RWPE2 (cell line): Measurements from ENCODE around the gene TXLNA.

Source experiments
- ATAC-seq: fragments of 200-7000 bp; cut with Tn5 transposase; 3 replicates; pipeline ENCODE4 v1.9.1; 2021; ENCODE audit warnings: low read depth
- DNase-seq: peaks from one replicate; pipeline ENCODE4 v3.0.0-alpha.2; 2020; ENCODE audit warnings: low spot score
- H3K27ac ChIP-seq: fragments of 450-650 bp; 2 replicates; pipeline ENCODE4 v1.5.1; 2017; ENCODE audit warnings: mild to moderate bottlenecking; ENCODE audit not compliant: poor library complexity, severe bottlenecking
- H3K27me3 ChIP-seq: fragments of 250-450 bp; sonication (Bioruptor Pico); 2 replicates; pipeline ENCODE4 v1.5.1; 2021; ENCODE audit warnings: mild to moderate bottlenecking, moderate library complexity; ENCODE audit not compliant: insufficient read depth, poor library complexity, severe bottlenecking
- H3K36me3 ChIP-seq: fragments of 250-450 bp; sonication (Bioruptor Pico); 2 replicates; pipeline ENCODE4 v1.5.1; 2020; ENCODE audit warnings: low read depth, mild to moderate bottlenecking, moderate library complexity
- H3K4me1 ChIP-seq: fragments of 250-450 bp; sonication (Bioruptor Pico); 2 replicates; pipeline ENCODE4 v1.5.1; 2021; ENCODE audit warnings: mild to moderate bottlenecking, moderate library complexity; ENCODE audit not compliant: insufficient read depth, poor library complexity, severe bottlenecking
- H3K4me3 ChIP-seq: fragments of 250-450 bp; sonication (Bioruptor Pico); 2 replicates; pipeline ENCODE4 v1.5.1; 2021; ENCODE audit warnings: mild to moderate bottlenecking, moderate library complexity; ENCODE audit not compliant: severe bottlenecking
- H3K9me3 ChIP-seq: fragments of 250-450 bp; sonication (Bioruptor Pico); 2 replicates; pipeline ENCODE4 v1.5.1; 2021; ENCODE audit warnings: mild to moderate bottlenecking, moderate library complexity; ENCODE audit not compliant: severe bottlenecking
- CTCF ChIP-seq: fragments of 450-650 bp; IDR thresholded peaks from one replicate; pipeline ENCODE4 v1.5.1; 2017; ENCODE audit warnings: mild to moderate bottlenecking, moderate library complexity; ENCODE audit not compliant: poor library complexity, severe bottlenecking

Gene TXLNA

DNA sequence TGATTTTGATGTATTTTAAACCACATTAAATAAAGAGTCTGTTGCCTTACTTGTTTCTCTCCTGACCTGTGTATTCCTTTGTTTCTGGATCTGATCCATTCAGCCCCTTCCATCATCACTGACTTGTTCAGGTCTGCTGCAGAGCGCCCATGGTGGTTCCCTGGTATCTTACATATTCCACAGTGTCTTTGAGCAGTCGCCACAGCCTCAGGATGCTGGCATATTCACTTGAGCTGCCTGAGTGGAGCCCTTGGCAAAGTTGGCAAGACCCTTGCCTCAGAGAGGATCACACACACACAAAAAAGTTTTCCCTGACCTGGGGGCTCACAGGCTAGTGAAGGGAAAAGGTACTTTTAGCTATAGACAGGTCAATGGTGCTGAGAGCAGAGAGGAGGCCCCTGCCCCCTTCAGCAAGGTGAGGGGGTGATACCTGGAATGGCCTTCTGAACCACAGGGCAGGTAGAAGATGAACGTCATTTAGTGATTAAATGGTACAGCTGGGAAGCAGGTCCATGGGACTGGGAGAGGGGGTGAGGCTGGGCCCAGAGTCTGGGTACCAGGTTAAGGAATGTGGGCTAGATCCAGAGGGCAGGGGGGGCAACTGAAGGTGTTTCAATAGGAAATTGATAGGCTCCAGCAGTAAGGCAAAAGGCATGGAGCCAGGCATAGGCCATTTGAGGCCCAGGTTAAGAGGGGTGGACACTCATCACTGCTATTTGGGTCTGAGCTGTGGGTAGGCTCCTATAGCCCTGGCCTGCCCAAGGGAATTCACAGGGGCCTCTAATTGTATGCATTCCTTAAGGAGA, 19.0 kb downstream of the TXLNA start:
- TF ChIP-seq CTCF: no peak
- peaks cover 36% of the 10 kb centered on the region for H3K36me3 ChIP-seq
- H3K4me3 ChIP-seq: no peak overlapping the region
- H3K4me1 ChIP-seq: no peaks in the 10 kb centered on the region
- ATAC-seq (no peak), DNase-seq (no peak)
- no peak overlapping the region for H3K27ac ChIP-seq
- H3K9me3 ChIP-seq: no peaks in the 10 kb centered on the region
- no peaks in the 10 kb centered on the region for H3K27me3 ChIP-seq

DNA sequence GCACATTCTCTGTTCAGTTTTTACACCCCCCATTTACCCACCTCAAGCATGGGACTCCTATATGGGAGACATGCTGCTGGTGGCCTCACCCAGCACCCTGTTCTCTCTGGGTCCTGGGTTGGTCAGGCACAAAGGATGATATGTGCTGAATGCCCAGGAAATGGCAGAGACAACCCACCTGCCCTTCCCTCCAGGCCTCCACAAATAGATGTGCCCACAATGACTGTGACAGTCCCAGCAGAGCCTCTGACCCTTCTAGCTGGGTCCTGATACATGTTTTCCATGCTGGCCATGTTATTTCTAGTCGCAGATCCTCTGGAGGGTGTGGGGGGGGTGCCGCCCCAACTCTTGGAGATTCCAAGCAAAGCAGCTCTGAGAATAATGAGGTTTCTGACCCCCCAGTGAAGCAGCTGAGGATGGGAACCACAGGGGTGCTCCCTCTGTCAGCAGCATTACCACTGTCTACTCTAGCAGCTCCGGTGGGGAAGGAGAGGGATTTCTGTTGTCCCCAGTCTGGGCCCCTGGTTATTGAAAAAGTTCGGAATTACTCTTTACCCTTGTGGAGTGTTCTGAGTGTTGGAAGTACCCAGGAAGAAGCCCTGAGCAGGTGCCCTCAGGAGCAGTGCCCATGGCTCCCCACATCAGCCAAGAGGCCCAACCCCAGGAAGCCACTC, 19.7 kb downstream of the TXLNA start:
- H3K4me1 ChIP-seq: no peaks in the 10 kb centered on the region
- peak overlapping the region; percentile 18 for H3K27ac ChIP-seq

GRCh38 chr1:32199717-32200072, 20.2 kb downstream of the TXLNA start:
- peak overlapping the region; percentile 18 for H3K27ac ChIP-seq
- no peaks in the 10 kb centered on the region for H3K9me3 ChIP-seq
- no peak overlapping the region for H3K4me3 ChIP-seq
- no peaks in the 10 kb centered on the region for H3K4me1 ChIP-seq
- no peaks in the 10 kb centered on the region for H3K27me3 ChIP-seq
- ATAC-seq (no peak; the same call in 2 of the 3 replicates), DNase-seq (no peak)
- H3K36me3 ChIP-seq: peaks cover 23% of the 10 kb centered on the region
- no peak for TF ChIP-seq CTCF

More for the DNA sequence above, 19.7 kb downstream of the TXLNA start:
- TF ChIP-seq CTCF: no peak
- DNase-seq (no peak), ATAC-seq (no peak)
- H3K9me3 ChIP-seq: no peaks in the 10 kb centered on the region
- H3K4me3 ChIP-seq: no peak overlapping the region
- peaks cover 28% of the 10 kb centered on the region for H3K36me3 ChIP-seq
- H3K27me3 ChIP-seq: no peaks in the 10 kb centered on the region

GRCh38 chr1:32200226-32201010, 20.9 kb downstream of the TXLNA start, which contains the start of gene CCDC28B:
Gene CCDC28B, plus strand, starts transcription at chr1:32200595. Its CDS starts 1,341 bp downstream, at chr1:32201936.
- Histone ChIP-seq H3K36me3 (peaks cover 17% of the 10 kb centered on the region), H3K4me1 (no peaks in the 10 kb centered on the region), H3K27me3 (no peaks in the 10 kb centered on the region), H3K9me3 (no peaks in the 10 kb centered on the region), H3K4me3 (peak within 1 kb of the TSS; percentile 41), H3K27ac (peak within 1 kb of the TSS; percentile 18)
- TF ChIP-seq CTCF: no peak
- DNase-seq: no peak
- ATAC-seq: peak; percentile 26
